ENCODE results near the gene MIS18A. TPM values are rescaled to one million over a fixed set of nuclear protein-coding genes. Genes with fewer than 3 reads are reported as not detected.

The MIS18A gene
- polyA plus RNA-seq, 1 donor from 2014 or later, result 15.9 TPM

- Histone ChIP-seq H2AFZ (ENCODE audit: low read depth, low read length) (no peak overlapping the region), H3K27ac (ENCODE audit: low read length) (no peak overlapping the region), H3K79me2 (replicated peaks; ENCODE audit: insufficient read depth, low read length) (no peaks in the 10 kb centered on the region), H3K27me3 (ENCODE audit: insufficient read depth, low read depth, low read length) (no peaks in the 10 kb centered on the region), H3K4me2 (ENCODE audit: low read length) (no peak overlapping the region), H3K9me2 (ENCODE audit: insufficient read depth, low read length) (no peaks in the 10 kb centered on the region), H3F3A (ENCODE audit: insufficient read depth, low read length, poor library complexity, severe bottlenecking) (no peaks in the 10 kb centered on the region), H3K36me3 (ENCODE audit: insufficient read depth, low read length) (no peaks in the 10 kb centered on the region), H4K20me1 (ENCODE audit: insufficient read depth) (no peaks in the 10 kb centered on the region), H3K9me3 (ENCODE audit: low read length) (no peaks in the 10 kb centered on the region), H3K9ac (ENCODE audit: low read length) (no peak overlapping the region), H3K4me3 (ENCODE audit: low read length) (no peak overlapping the region)
- no peak for TF ChIP-seq EZH2 (IDR thresholded peaks at IDR 0.05; ENCODE audit: borderline replicate concordance, insufficient read depth, low read length, poor library complexity, severe bottlenecking)
- no peak for TF ChIP-seq SMC3 (conservative IDR thresholded peaks at IDR 0.05; ENCODE audit: poor library complexity)
- TF ChIP-seq, protein P1, sequence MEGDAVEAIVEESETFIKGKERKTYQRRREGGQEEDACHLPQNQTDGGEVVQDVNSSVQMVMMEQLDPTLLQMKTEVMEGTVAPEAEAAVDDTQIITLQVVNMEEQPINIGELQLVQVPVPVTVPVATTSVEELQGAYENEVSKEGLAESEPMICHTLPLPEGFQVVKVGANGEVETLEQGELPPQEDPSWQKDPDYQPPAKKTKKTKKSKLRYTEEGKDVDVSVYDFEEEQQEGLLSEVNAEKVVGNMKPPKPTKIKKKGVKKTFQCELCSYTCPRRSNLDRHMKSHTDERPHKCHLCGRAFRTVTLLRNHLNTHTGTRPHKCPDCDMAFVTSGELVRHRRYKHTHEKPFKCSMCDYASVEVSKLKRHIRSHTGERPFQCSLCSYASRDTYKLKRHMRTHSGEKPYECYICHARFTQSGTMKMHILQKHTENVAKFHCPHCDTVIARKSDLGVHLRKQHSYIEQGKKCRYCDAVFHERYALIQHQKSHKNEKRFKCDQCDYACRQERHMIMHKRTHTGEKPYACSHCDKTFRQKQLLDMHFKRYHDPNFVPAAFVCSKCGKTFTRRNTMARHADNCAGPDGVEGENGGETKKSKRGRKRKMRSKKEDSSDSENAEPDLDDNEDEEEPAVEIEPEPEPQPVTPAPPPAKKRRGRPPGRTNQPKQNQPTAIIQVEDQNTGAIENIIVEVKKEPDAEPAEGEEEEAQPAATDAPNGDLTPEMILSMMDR (IDR thresholded peaks at IDR 0.05; ENCODE audit: poor library complexity, severe bottlenecking), result no peak
- TF ChIP-seq, protein P2, sequence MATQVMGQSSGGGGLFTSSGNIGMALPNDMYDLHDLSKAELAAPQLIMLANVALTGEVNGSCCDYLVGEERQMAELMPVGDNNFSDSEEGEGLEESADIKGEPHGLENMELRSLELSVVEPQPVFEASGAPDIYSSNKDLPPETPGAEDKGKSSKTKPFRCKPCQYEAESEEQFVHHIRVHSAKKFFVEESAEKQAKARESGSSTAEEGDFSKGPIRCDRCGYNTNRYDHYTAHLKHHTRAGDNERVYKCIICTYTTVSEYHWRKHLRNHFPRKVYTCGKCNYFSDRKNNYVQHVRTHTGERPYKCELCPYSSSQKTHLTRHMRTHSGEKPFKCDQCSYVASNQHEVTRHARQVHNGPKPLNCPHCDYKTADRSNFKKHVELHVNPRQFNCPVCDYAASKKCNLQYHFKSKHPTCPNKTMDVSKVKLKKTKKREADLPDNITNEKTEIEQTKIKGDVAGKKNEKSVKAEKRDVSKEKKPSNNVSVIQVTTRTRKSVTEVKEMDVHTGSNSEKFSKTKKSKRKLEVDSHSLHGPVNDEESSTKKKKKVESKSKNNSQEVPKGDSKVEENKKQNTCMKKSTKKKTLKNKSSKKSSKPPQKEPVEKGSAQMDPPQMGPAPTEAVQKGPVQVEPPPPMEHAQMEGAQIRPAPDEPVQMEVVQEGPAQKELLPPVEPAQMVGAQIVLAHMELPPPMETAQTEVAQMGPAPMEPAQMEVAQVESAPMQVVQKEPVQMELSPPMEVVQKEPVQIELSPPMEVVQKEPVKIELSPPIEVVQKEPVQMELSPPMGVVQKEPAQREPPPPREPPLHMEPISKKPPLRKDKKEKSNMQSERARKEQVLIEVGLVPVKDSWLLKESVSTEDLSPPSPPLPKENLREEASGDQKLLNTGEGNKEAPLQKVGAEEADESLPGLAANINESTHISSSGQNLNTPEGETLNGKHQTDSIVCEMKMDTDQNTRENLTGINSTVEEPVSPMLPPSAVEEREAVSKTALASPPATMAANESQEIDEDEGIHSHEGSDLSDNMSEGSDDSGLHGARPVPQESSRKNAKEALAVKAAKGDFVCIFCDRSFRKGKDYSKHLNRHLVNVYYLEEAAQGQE (IDR thresholded peaks at IDR 0.05; ENCODE audit: borderline replicate concordance), result no peak
- no peak for TF ChIP-seq RAD21 (conservative IDR thresholded peaks at IDR 0.05)
- TF ChIP-seq TAF1 (IDR thresholded peaks at IDR 0.05; ENCODE audit: low read depth), result no peak
- TF ChIP-seq EP300 (conservative IDR thresholded peaks at IDR 0.05; ENCODE audit: poor library complexity, severe bottlenecking), result no peak
- no peak for TF ChIP-seq MXI1 (conservative IDR thresholded peaks at IDR 0.05; ENCODE audit: poor library complexity, severe bottlenecking)
- TF ChIP-seq POLR2AphosphoS5 (IDR thresholded peaks at IDR 0.05), result no peak
Measured at GRCh38 chr21:32282992-32283391, 4.1 kb upstream of the MIS18A start.

GRCh38 chr21:32281531-32281930 lies 2.7 kb upstream of the MIS18A start:
- H2AFZ ChIP-seq (ENCODE audit: low read depth, low read length), result no peak overlapping the region
- no peaks in the 10 kb centered on the region for H3K36me3 ChIP-seq (ENCODE audit: insufficient read depth, low read length)
- no peaks in the 10 kb centered on the region for H4K20me1 ChIP-seq (ENCODE audit: insufficient read depth)
- H3K4me2 ChIP-seq (ENCODE audit: low read length), result no peak overlapping the region
- H3K9me2 ChIP-seq (ENCODE audit: insufficient read depth, low read length), result no peaks in the 10 kb centered on the region
- no peak for TF ChIP-seq MXI1 (conservative IDR thresholded peaks at IDR 0.05; ENCODE audit: poor library complexity, severe bottlenecking)
- TF ChIP-seq EZH2 (IDR thresholded peaks at IDR 0.05; ENCODE audit: borderline replicate concordance, insufficient read depth, low read length, poor library complexity, severe bottlenecking), result no peak
- no peak for TF ChIP-seq POLR2AphosphoS5 (IDR thresholded peaks at IDR 0.05)
- TF ChIP-seq RAD21 (conservative IDR thresholded peaks at IDR 0.05), result no peak
- TF ChIP-seq EP300 (conservative IDR thresholded peaks at IDR 0.05; ENCODE audit: poor library complexity, severe bottlenecking), result no peak
- TF ChIP-seq, protein P1 (IDR thresholded peaks at IDR 0.05; ENCODE audit: poor library complexity, severe bottlenecking), result no peak
- no peaks in the 10 kb centered on the region for H3F3A ChIP-seq (ENCODE audit: insufficient read depth, low read length, poor library complexity, severe bottlenecking)
- H3K9me3 ChIP-seq (ENCODE audit: low read length), result no peaks in the 10 kb centered on the region
- H3K4me3 ChIP-seq (ENCODE audit: low read length), result no peak overlapping the region
- H3K27me3 ChIP-seq (ENCODE audit: insufficient read depth, low read depth, low read length), result no peaks in the 10 kb centered on the region
- H3K9ac ChIP-seq (ENCODE audit: low read length), result no peak overlapping the region
- H3K27ac ChIP-seq (ENCODE audit: low read length), result no peak overlapping the region
- peaks cover 9% of the 10 kb centered on the region for H3K79me2 ChIP-seq (replicated peaks; ENCODE audit: insufficient read depth, low read length)

All from neural cell (in vitro differentiated cells).